ENCODE measurements around the gene RAD51D.

Gene RAD51D

GRCh38 chr17:35068249-35068648 is 51.4 kb downstream of the RAD51D start:
- DNase-seq (ENCODE audit: low read depth): no peak
- no peak overlapping the region for H3K4me3 ChIP-seq (ENCODE audit: low read length)
- TF ChIP-seq CTCF (conservative IDR thresholded peaks at IDR 0.05; ENCODE audit: low read depth, low read length): no peak

- DNase-seq (ENCODE audit: low read depth): no peak
- no peak overlapping the region for H3K4me3 ChIP-seq (ENCODE audit: low read length)
- no peak for TF ChIP-seq CTCF (conservative IDR thresholded peaks at IDR 0.05; ENCODE audit: low read depth, low read length)
Measured at GRCh38 chr17:35065880-35066279, 53.8 kb downstream of the RAD51D start.

GRCh38 chr17:35064516-35065215 is 55.0 kb downstream of the RAD51D start:
- H3K4me3 ChIP-seq (ENCODE audit: low read length): no peak overlapping the region
- no peak for DNase-seq (ENCODE audit: low read depth)
- no peak for TF ChIP-seq CTCF (conservative IDR thresholded peaks at IDR 0.05; ENCODE audit: low read depth, low read length)

- TF ChIP-seq CTCF (conservative IDR thresholded peaks at IDR 0.05; ENCODE audit: low read depth, low read length): peak; percentile 7
- DNase-seq (ENCODE audit: low read depth): peak; percentile 97
- H3K4me3 ChIP-seq (ENCODE audit: low read length): peak within 1 kb of the TSS; percentile 19
Measured at GRCh38 chr17:35063514-35064223, 56.0 kb downstream of the RAD51D start, which contains the start of gene RFFL. Gene RFFL (minus strand): TSS chr17:35063707. CDS start chr17:35026553, 37,154 bp downstream.

- TF ChIP-seq CTCF (conservative IDR thresholded peaks at IDR 0.05; ENCODE audit: low read depth, low read length): no peak
- no peak for DNase-seq (ENCODE audit: low read depth)
Measured at GRCh38 chr17:35062308-35062707, 57.4 kb downstream of the RAD51D start.

GRCh38 chr17:35057332-35057915 is 62.2 kb downstream of the RAD51D start:
- no peak for DNase-seq (ENCODE audit: low read depth)
- TF ChIP-seq CTCF (conservative IDR thresholded peaks at IDR 0.05; ENCODE audit: low read depth, low read length): no peak

More at GRCh38 chr17:35062308-35062707, 57.4 kb downstream of the RAD51D start:
- no peak overlapping the region for H3K4me3 ChIP-seq (ENCODE audit: low read length)

More at GRCh38 chr17:35057332-35057915, 62.2 kb downstream of the RAD51D start:
- H3K4me3 ChIP-seq (ENCODE audit: low read length): no peak overlapping the region
